Spinal cord (tissue), 10 donors: ENCODE data around the gene ARID1A. TPM values are rescaled to one million over a fixed set of nuclear protein-coding genes. Genes with fewer than 3 reads are reported as not detected.

ENCODE experiments used
- DNase-seq, 6 donors: peaks; one replicate each; pipeline versions ENCODE4 v3.0.0 to v3.0.0-alpha.2; 2013 to 2015; ENCODE audit warnings: low spot score in 6 of 6, low read depth in 4 of 6
- H3K27ac ChIP-seq: one replicate; pipeline ENCODE4 v1.5.1; 2013; ENCODE audit warnings: low read depth, low read length, control low read depth
- H3K27me3 ChIP-seq: one replicate; pipeline ENCODE4 v1.6.1; 2013; ENCODE audit warnings: low read length; ENCODE audit not compliant: control insufficient read depth, insufficient read depth
- H3K36me3 ChIP-seq: one replicate; pipeline ENCODE4 v1.6.1; 2013; ENCODE audit warnings: low read length; ENCODE audit not compliant: control insufficient read depth, insufficient read depth
- H3K4me1 ChIP-seq: one replicate; pipeline ENCODE4 v1.6.1; 2013; ENCODE audit warnings: low read length; ENCODE audit not compliant: control insufficient read depth, insufficient read depth
- H3K4me3 ChIP-seq: one replicate; pipeline ENCODE4 v1.5.1; 2013; ENCODE audit warnings: low read depth, low read length, control low read depth
- H3K9me3 ChIP-seq: one replicate; pipeline ENCODE4 v1.6.1; 2013; ENCODE audit warnings: low read length; ENCODE audit not compliant: control insufficient read depth, insufficient read depth
- WGBS: methylation state at CpG from one replicate; pipeline ENCODE4 v1.1.5; 2013; ENCODE audit warnings: missing lambda C conversion rate; ENCODE audit not compliant: insufficient coverage; 5-methylcytosine and 5-hydroxymethylcytosine counted together
- polyA plus RNA-seq, 2 donors: library from polyadenylated mRNA; unstranded; fragments of 120-200 nt; gene quantifications; one replicate each; pipeline ENCODE4 v1.2.1, GENCODE V29; 2013; ENCODE audit not compliant: insufficient read length in 2 of 2
- total RNA-seq, 2 donors: library from RNA; depleted of rRNA in 1 of 2; stranded (reverse); fragments of 120-200 nt in 1 of 2; fragments of >200 nt in 1 of 2; gene quantifications; one replicate each; pipeline versions ENCODE4 v1.2.3 to v1.2.4, GENCODE V29; 2013 to 2014
- donor health status: healthy.

ARID1A gene
- total and polyA plus RNA-seq, 4 donors: 36.0 to 88.3 (median 61.7) TPM

DNA sequence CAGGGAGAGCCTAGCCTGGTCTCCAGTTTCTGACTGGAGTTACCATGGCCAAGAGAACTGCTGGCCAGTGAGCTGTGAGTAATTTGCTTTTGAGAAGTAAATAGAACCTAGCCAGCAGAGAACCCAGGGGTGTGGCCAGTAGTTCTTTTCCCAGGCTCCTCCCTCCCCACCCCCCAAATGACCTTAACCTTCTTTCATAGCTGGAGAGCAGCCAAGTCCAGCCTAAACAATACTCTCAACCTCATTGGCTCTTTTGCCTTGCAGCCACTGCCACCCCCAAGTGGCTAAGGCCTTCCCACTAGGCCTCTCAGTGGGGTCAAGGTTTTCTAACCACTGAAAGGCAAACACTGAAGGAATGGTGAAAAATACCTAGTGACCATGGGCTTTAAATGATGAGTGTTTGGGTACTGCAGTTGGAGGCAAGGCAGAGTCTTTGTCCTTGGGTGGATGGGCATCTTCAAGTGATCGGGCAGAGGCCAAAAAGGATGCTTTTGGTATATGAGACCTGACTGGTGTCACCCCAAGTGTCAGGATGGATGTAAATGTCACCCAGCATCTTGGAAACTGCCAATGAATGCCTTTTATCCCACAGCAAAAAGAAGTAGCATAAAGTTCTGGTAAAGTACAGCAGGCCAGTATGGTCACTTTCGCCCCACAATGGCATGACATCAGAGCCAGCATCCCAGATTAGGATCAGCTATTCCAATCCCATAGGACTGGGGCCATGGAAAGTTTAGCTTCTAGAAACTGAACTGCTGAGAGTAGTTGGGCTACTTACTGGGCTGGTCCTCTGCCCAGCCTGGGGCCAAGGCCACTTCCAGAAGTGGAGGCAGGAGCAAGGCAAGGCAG lies 88.4 kb downstream of the ARID1A start:
- Histone ChIP-seq H3K9me3 (no peaks in the 10 kb centered on the region), H3K27me3 (no peaks in the 10 kb centered on the region), H3K4me1 (peaks cover 49% of the 10 kb centered on the region), H3K27ac (peak overlapping the region; percentile 93), H3K4me3 (no peak overlapping the region), H3K36me3 (peaks cover 17% of the 10 kb centered on the region)
- WGBS: 94% methylated on average over 2 of the region's 2 CpGs
- DNase-seq: peak in 5 of 6 donors; percentile 24 to 90 (median 68)

DNA sequence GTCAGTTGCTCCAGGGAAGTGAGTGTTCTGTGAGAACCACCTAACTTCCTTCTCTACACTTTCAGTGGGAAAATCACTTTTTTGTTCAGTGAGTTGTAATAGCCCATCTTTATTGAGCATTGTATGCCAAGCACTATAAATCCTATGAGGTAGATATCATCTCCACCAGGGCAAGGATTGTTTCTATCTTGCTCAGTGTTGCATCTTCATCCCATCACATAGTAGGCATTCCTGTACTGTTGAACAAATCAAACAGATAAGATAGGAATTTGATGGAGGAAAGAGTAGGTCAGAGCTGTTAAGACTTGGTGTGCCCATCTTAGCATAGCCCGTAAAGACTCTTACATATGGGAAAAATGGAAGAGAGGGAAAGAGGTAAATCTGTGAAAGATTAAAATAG lies 89.1 kb downstream of the ARID1A start:
- Histone ChIP-seq H3K36me3 (peaks cover 10% of the 10 kb centered on the region), H3K4me1 (peaks cover 48% of the 10 kb centered on the region), H3K27ac (peak overlapping the region; percentile 100), H3K9me3 (no peaks in the 10 kb centered on the region), H3K4me3 (no peak overlapping the region), H3K27me3 (no peaks in the 10 kb centered on the region)
- WGBS: no CpG with 5 or more reads among the region's 1 CpG
- no peak for DNase-seq

DNA sequence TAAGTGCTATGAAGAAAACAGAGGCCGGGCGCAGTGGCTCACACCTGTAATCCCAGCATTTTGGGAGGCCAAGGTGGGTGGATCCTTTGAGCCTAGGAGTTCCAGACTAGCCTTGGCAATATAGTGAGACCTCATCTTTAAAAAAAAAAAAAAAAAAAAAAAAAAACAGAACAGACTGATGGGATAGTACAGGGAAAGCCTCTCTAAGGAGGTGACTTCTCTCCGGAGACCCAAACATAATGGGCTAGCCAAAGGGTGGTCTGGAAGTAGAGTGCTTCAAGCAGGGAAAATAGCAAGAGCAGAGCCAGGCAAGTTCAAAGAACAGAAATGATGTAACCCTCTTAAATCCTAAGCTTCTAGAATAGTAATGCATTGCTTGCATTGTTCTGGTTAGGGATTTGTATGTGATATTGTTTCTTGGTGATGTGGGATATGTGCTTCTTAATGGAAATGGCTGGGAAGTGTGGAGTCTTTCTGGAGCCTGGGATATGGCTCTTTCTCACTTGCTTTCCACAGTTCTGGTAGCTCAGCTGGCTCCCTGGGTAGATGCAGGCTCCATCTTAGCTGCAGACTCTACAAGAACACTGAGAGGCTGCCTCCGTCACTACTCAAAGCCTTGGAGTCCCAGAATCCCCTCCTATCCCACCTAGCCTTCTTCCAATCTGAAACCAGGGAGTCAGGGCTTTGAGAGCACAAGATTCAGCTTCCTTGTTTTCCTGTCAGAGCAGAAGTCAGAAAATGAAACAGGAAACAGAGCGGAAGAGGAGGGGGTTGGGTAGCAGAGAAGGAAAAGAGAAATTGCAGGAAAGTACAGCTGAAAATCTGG lies 90.0 kb downstream of the ARID1A start:
- 73% methylated on average over 3 of the region's 5 CpGs for WGBS
- H3K9me3 ChIP-seq: no peaks in the 10 kb centered on the region
- H3K4me3 ChIP-seq: no peak overlapping the region
- DNase-seq: peak in 3 of 6 donors; percentile 35 to 75 (median 62)
- H3K27ac ChIP-seq: peak overlapping the region; percentile 100
- peaks cover under 1% of the 10 kb centered on the region for H3K36me3 ChIP-seq
- H3K27me3 ChIP-seq: no peaks in the 10 kb centered on the region
- H3K4me1 ChIP-seq: peaks cover 45% of the 10 kb centered on the region

DNA sequence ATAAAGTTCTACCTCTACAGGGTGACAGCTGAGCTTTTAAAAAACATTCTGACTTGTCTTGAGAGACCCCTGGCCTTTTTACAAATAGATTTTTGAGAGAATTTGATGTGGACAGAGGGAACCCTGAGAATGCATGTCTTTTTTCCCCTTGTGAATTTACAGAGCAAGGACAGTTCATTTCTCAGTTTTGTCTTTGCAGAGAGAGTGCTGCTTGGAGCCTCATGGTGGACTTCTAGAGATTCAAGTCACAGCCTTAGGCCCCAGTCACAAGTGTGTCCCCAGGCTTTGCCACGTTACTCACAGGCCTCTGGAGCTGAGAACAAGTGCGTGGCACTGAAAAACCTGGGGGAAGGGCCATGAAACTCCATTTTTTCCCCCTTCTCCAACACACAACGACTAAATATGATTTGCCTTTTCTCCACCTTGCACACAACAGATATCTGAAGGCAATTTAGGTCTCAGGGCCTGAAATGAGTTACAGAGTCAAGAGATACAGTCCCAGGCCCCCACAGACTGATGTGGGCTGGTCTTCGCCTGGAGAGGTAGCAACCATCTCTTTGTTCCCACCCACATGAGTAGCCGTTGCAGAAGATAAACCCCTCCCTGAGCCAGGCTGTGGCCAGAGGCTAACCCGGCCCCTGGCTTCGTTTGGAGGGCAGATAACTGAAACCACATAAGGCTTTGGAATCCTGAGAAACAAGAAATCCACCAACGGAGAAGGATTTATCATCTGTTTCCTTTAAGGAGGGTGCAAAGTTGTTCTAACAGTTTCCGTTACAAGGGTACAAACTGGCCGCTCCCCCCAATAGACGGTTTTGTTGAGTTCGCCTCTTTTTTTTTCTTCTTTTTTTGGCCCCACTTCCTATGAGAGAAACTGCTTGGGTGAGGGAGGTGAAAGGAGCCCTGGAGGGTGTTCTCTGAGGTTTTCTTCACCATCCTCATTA lies 90.9 kb downstream of the ARID1A start:
- Histone ChIP-seq H3K4me3 (peak overlapping the region; percentile 89), H3K36me3 (no peaks in the 10 kb centered on the region), H3K27me3 (no peaks in the 10 kb centered on the region), H3K27ac (peak overlapping the region; percentile 100), H3K9me3 (no peaks in the 10 kb centered on the region), H3K4me1 (peaks cover 45% of the 10 kb centered on the region)
- 22% methylated on average over 7 of the region's 12 CpGs for WGBS
- peak in 3 of 6 donors; percentile 31 to 67 (median 63) for DNase-seq

DNA sequence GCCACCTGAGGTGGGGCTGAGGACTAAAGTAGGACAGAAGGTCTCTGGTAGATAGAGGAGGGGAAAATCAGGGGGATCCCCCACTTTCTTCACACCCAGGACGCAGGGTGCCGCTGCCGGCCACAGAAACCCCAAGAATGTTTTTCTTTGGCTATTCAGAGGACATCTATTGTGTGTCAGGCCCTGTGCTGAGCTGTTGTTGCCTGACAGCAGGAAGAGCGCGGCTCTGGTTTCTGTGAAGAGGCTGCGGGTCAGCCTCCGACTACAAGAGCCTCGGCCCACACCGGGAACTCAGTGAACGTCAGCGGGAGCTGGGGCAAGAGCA lies 91.5 kb downstream of the ARID1A start:
- H3K4me3 ChIP-seq: peak overlapping the region; percentile 89
- peaks cover 45% of the 10 kb centered on the region for H3K4me1 ChIP-seq
- H3K27ac ChIP-seq: peak overlapping the region; percentile 100
- no peaks in the 10 kb centered on the region for H3K27me3 ChIP-seq
- DNase-seq: no peak
- no peaks in the 10 kb centered on the region for H3K36me3 ChIP-seq
- no peaks in the 10 kb centered on the region for H3K9me3 ChIP-seq
- WGBS: under 1% methylated on average over 11 of the region's 11 CpGs

DNA sequence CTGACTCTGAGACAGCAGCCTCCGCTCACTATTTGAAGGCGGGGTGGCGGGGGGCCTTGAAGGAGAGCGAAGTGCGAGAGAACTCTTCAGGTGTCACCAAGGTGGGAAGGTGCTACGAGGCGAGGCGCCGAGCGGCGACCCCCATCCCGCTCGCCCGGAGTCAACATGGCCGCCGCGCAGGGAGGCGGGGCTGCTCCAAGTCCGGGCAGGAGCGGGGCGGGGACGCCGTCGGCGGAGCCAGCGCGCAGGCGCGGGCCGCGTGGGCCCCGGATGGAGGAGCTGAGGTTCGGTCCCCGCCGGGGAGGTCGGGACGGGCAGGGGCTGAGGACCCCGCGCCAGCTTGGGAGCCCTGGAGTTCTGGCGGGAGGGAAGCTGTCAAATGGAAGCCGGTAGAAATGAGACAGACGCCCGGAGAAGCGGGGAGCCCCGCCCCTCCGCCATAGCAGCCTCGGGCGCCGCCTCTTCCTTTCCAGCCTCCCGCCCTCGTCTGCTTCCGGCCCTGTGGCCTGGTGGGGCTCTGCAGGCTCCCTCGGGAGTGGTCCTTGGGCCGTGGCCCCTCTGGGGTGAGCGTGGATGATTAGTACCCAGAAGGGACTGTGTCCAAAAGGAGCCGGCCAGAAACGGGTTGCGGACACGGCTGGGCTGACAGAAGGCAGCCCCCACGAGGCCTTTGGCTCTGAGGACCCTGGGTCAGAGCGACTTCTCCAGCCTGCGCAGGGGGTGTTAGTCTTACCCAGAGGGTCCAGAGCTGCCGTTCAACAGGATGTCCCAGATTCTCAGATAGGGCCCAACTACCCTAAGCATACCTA lies 92.1 kb downstream of the ARID1A start, which contains the start of gene PIGV:
Gene PIGV, plus strand, starts transcription at position 245 of the 809 bp plus-strand sequence. CDS start 2,866 bp downstream, outside the sequence.
- H3K27ac ChIP-seq: peak within 1 kb of the TSS; percentile 100
- H3K27me3 ChIP-seq: no peaks in the 10 kb centered on the region
- H3K36me3 ChIP-seq: no peaks in the 10 kb centered on the region
- H3K4me3 ChIP-seq: peak within 1 kb of the TSS; percentile 89
- DNase-seq: peak; percentile 81 to 97 (median 89)
- WGBS: 0% methylated on average over 63 of the region's 63 CpGs
- H3K9me3 ChIP-seq: no peaks in the 10 kb centered on the region
- H3K4me1 ChIP-seq: peaks cover 45% of the 10 kb centered on the region

DNA sequence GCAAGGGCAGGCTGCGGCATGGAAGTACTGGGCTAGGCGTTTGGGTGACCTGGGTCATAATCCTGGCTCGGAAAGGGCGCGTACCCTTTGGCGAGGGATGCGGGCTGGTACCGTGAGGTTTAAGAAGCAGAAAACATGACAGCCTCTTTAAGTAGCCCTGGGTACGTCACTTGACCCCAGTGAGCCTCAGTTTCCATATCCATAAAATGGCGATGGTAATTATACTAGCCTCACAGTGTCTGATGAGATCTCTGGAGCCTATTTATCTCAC lies 92.6 kb downstream of the ARID1A start:
- no peaks in the 10 kb centered on the region for H3K9me3 ChIP-seq
- H3K4me1 ChIP-seq: peaks cover 45% of the 10 kb centered on the region
- 16% methylated on average over 8 of the region's 10 CpGs for WGBS
- no peak for DNase-seq
- peak overlapping the region; percentile 89 for H3K4me3 ChIP-seq
- no peaks in the 10 kb centered on the region for H3K36me3 ChIP-seq
- H3K27me3 ChIP-seq: no peaks in the 10 kb centered on the region
- H3K27ac ChIP-seq: peak overlapping the region; percentile 100

DNA sequence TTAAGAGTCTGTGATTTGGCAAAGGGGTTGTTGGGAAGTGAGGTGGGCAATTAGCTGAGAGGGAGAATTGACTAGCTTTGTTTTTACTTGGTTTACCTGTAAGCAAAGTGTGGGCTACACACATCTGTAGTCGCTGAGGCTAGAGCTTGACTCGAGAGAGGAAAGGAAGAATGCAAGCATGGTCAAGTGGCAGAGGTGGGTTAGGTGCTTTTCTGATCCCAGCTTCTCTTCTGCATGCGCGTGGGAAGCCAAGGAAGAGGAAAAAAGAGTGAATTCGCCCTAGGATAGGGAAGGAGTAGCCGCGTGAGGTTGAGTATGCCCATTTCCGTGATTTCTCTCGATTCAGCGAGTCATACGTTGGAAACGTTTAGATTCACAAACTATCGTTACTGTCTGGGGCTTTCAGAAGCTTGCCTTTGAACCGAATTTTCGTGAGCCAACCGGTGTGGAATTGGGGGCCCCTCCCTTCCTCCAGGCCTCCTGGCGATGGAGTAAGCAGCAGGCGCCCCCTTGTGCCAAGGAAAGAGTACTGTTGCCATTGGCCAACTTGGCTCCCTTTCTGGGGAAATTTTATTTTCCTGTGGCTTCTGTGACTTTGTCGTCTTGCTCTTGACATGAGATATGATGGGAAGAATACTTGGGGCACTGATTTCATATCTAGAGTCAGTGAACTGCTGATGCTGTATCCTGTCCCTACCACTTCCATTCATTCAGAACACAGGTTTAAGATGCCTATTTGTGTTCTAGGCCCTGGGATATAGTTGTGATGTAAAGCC lies 93.2 kb downstream of the ARID1A start:
- no peaks in the 10 kb centered on the region for H3K9me3 ChIP-seq
- H3K36me3 ChIP-seq: peaks cover 4% of the 10 kb centered on the region
- H3K4me1 ChIP-seq: peaks cover 41% of the 10 kb centered on the region
- peak overlapping the region; percentile 89 for H3K4me3 ChIP-seq
- peak in 5 of 6 donors; percentile 69 to 96 (median 85) for DNase-seq
- H3K27me3 ChIP-seq: no peaks in the 10 kb centered on the region
- peak overlapping the region; percentile 100 for H3K27ac ChIP-seq
- WGBS: 4% methylated on average over 17 of the region's 19 CpGs
